PC-9 (cell line): ENCODE data around the gene SEC14L1. TPM values are rescaled to one million over a fixed set of nuclear protein-coding genes. Genes with fewer than 3 reads are reported as not detected.

Experiments used
- BruUV-seq: library from RNA; stranded (reverse); fragments of 400-500 nt; replicated peaks from 2 replicates; lab custom pipeline; 2021; lab: Mats Ljungman, UMichigan
- CTCF ChIA-PET: fragments of 300-600 bp; sonication (Branson Sonifier 250); formaldehyde crosslinking; loops from one replicate; lab custom pipeline; 2022; ENCODE audit warnings: antibody characterized with exemption; lab: Charles Lee
- POLR2A ChIA-PET: fragments of 300-600 bp; sonication (Branson Sonifier 250); formaldehyde crosslinking; loops from one replicate; lab custom pipeline; 2022; ENCODE audit warnings: antibody characterized with exemption; ENCODE audit not compliant: unreplicated experiment; lab: Charles Lee
- DNase-seq, 2 experiments: peaks; one replicate each; pipeline versions ENCODE4 v3.0.0 to v3.0.0-alpha.2; 2015 to 2022; ENCODE audit warnings: mixed read lengths in 1 of 2
- H2AFZ ChIP-seq: fragments of 200-600 bp; sonication (generic); 2 replicates; pipeline ENCODE4 v1.8.1; 2017; ENCODE audit warnings: antibody characterized with exemption
- H3F3A ChIP-seq: fragments of 200-600 bp; sonication (generic); 2 replicates; pipeline ENCODE4 v1.8.1; 2017; ENCODE audit warnings: antibody characterized with exemption, mild to moderate bottlenecking, low read depth; ENCODE audit not compliant: insufficient read depth
- H3K27ac ChIP-seq: fragments of 200-600 bp; sonication (generic); 2 replicates; pipeline ENCODE4 v1.6.1; 2016; ENCODE audit warnings: mixed run types
- H3K27me3 ChIP-seq: fragments of 200-600 bp; sonication (generic); 2 replicates; pipeline ENCODE4 v1.6.1; 2016; ENCODE audit warnings: low read depth, mixed run types; ENCODE audit not compliant: insufficient read depth
- H3K36me3 ChIP-seq: fragments of 200-600 bp; sonication (generic); 2 replicates; pipeline ENCODE4 v1.6.1; 2016; ENCODE audit warnings: low read depth, mixed run types
- H3K4me1 ChIP-seq: fragments of 200-600 bp; sonication (generic); replicated peaks from 2 replicates; pipeline ENCODE4 v1.6.1; 2016; ENCODE audit warnings: mixed run types; ENCODE audit not compliant: insufficient read depth
- H3K4me2 ChIP-seq: fragments of 200-600 bp; sonication (generic); 2 replicates; pipeline ENCODE4 v1.6.1; 2017; ENCODE audit warnings: mixed run types
- H3K4me3 ChIP-seq: fragments of 200-600 bp; sonication (generic); 2 replicates; pipeline ENCODE4 v1.6.1; 2016; ENCODE audit warnings: mixed run types
- H3K79me2 ChIP-seq: fragments of 200-600 bp; sonication (generic); 2 replicates; pipeline ENCODE4 v1.6.1; 2017; ENCODE audit warnings: low read depth, mixed run types
- H3K9me2 ChIP-seq: fragments of 200-600 bp; sonication (generic); 2 replicates; pipeline ENCODE4 v1.8.1; 2017; ENCODE audit warnings: mild to moderate bottlenecking; ENCODE audit not compliant: insufficient read depth
- H3K9me3 ChIP-seq: fragments of 200-600 bp; sonication (generic); 2 replicates; pipeline ENCODE4 v1.8.1; 2016; ENCODE audit warnings: low read depth; ENCODE audit not compliant: insufficient read depth
- H4K20me1 ChIP-seq: fragments of 200-600 bp; sonication (generic); 2 replicates; pipeline ENCODE4 v1.8.1; 2017; ENCODE audit not compliant: insufficient read depth
- CTCF ChIP-seq: fragments of 200-600 bp; sonication (generic); conservative IDR thresholded peaks from 2 replicates; pipeline ENCODE4 v1.6.1; 2017; ENCODE audit warnings: mixed run types, antibody characterized with exemption, mild to moderate bottlenecking, moderate library complexity
- EZH2 ChIP-seq: fragments of 200-600 bp; sonication (generic); IDR thresholded peaks from 2 replicates; pipeline ENCODE4 v1.8.0; 2017; ENCODE audit warnings: antibody characterized with exemption, low read depth
- intact Hi-C: fragments of 100-400 bp; cut with micrococcal nuclease; formaldehyde crosslinking; loops from one replicate; pipeline ENCODE4 v1.10.0; 2022; ENCODE audit not compliant: unreplicated experiment
- total RNA-seq: library from RNA; stranded (reverse); gene quantifications from 2 replicates; pipeline ENCODE4 v1.2.3, GENCODE V29; 2021

SEC14L1 gene
- total RNA-seq, 1 experiment from 2014 or later: 83.1 TPM

GRCh38 chr17:77163001-77163400 lies 22.2 kb downstream of the SEC14L1 start:
- BruUV-seq: no TSS peak
- Histone ChIP-seq H3K27ac (no peak overlapping the region), H3K27me3 (no peaks in the 10 kb centered on the region), H3K4me2 (no peak overlapping the region), H3K4me3 (no peak overlapping the region), H3F3A (no peaks in the 10 kb centered on the region), H3K79me2 (peaks cover 6% of the 10 kb centered on the region; the same call in 1 of the 2 replicates), H3K4me1 (no peaks in the 10 kb centered on the region), H3K9me3 (peaks cover 14% of the 10 kb centered on the region; the same call in 1 of the 2 replicates), H2AFZ (no peak overlapping the region), H3K9me2 (no peaks in the 10 kb centered on the region), H4K20me1 (peaks cover 5% of the 10 kb centered on the region; the same call in 1 of the 2 replicates), H3K36me3 (peaks cover 7% of the 10 kb centered on the region; the same call in 1 of the 2 replicates)
- ChIA-PET POLR2A (no interaction called here), CTCF (interaction anchor here (0.6 kb wide), 1 partner anchor 100 kb away, joined by 3 read pairs; no protein-coding TSS in a partner anchor)
- intact Hi-C loops: no loop called here
- TF ChIP-seq EZH2 (no peak), CTCF (no peak)
- DNase-seq: no peak

- intact Hi-C loops: no loop called here
- Histone ChIP-seq H3K9me3 (peaks cover 14% of the 10 kb centered on the region; the same call in 1 of the 2 replicates), H3K4me1 (no peaks in the 10 kb centered on the region), H4K20me1 (peaks cover 5% of the 10 kb centered on the region; the same call in 1 of the 2 replicates), H3K36me3 (peaks cover 7% of the 10 kb centered on the region; the same call in 1 of the 2 replicates), H2AFZ (no peak overlapping the region), H3K4me3 (no peak overlapping the region), H3K4me2 (no peak overlapping the region), H3K79me2 (peaks cover 6% of the 10 kb centered on the region; the same call in 1 of the 2 replicates), H3K9me2 (no peaks in the 10 kb centered on the region), H3K27ac (no peak overlapping the region), H3F3A (no peaks in the 10 kb centered on the region), H3K27me3 (no peaks in the 10 kb centered on the region)
- POLR2A ChIA-PET: no interaction called here
- TF ChIP-seq CTCF: no peak
- TF ChIP-seq EZH2: no peak
- BruUV-seq: no TSS peak
- CTCF ChIA-PET: interaction anchor here (0.6 kb wide), 1 partner anchor 101 kb away, joined by 3 read pairs; no protein-coding TSS in a partner anchor
- DNase-seq: no peak
Observed at GRCh38 chr17:77163511-77164280, 22.9 kb downstream of the SEC14L1 start.

GRCh38 chr17:77164483-77165091 lies 23.8 kb downstream of the SEC14L1 start:
- intact Hi-C loops: no loop called here
- H3K79me2 ChIP-seq: peaks cover 6% of the 10 kb centered on the region; the same call in 1 of the 2 replicates
- H3K4me1 ChIP-seq: no peaks in the 10 kb centered on the region
- no peak overlapping the region for H3K4me3 ChIP-seq
- H3K36me3 ChIP-seq: peaks cover 7% of the 10 kb centered on the region; the same call in 1 of the 2 replicates
- no peak overlapping the region for H3K4me2 ChIP-seq
- H2AFZ ChIP-seq: no peak overlapping the region
- H3F3A ChIP-seq: no peaks in the 10 kb centered on the region
- H3K9me2 ChIP-seq: no peaks in the 10 kb centered on the region
- H4K20me1 ChIP-seq: peaks cover 5% of the 10 kb centered on the region; the same call in 1 of the 2 replicates
- ChIA-PET POLR2A (no interaction called here), CTCF (no interaction called here)
- no peak for DNase-seq
- H3K27ac ChIP-seq: no peak overlapping the region
- BruUV-seq: no TSS peak
- TF ChIP-seq EZH2 (no peak), CTCF (no peak)
- H3K27me3 ChIP-seq: no peaks in the 10 kb centered on the region
- H3K9me3 ChIP-seq: peaks cover 14% of the 10 kb centered on the region; the same call in 1 of the 2 replicates
